GM19468 (cell line): ENCODE measurements around the gene CFAP73.

Experiments
- ATAC-seq: cut with Tn5 transposase; IDR thresholded peaks from one replicate; pipeline ENCODE4 v1.9.1; 2021; ENCODE audit warnings: mild to moderate bottlenecking, moderate library complexity, moderate number of reproducible peaks; ENCODE audit not compliant: unreplicated experiment; ENCODE audit errors: extremely low read depth

Gene CFAP73

DNA sequence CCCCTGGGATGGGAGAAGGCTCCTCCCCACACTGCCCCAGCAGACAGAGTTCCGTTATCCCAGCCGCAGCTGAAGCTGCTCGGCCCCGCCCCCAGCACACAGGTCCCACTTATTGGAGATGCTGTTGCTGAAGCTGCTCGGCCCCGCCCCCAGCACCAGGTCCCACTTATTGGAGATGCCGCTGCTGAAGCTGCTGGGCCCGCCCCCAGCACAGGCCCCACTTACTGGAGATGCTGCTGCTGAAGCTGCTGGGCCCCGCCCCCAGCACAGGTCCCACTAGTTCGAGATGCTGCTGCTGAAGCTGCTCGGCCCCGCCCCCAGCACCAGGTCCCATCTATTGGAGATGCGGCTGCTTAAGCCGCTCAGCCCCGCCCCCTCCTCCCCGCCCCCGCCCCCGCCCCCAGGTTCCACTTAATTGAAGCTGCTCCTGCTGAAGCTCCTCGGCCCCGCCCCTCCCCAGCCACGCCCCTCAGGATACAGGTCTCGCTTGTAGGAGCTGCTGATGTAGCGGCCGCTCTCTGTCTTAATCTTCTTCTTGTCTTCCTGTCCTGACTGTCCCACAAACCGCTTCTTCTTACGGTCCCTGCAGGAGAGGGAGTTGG, 12.0 kb downstream of the CFAP73 start:
- no peak for ATAC-seq

GRCh38 chr12:113162102-113163029, 12.8 kb downstream of the CFAP73 start:
- no peak for ATAC-seq

DNA sequence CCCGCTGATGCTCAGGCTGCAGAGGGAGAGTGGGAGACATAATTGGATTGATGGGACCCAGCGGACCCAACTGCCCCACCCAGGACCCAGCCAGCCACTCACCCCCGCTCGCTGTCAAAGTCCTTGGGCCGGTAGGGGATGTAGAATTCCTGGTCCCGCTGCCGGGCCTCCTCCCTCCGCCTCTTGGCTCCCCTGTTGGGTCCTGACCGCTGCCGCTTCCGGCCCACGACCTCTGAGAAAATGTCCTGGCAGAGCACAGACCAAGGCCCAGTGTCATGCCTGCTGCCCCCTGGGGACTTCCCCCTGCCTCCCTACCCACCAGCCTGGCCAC, 13.5 kb downstream of the CFAP73 start:
- ATAC-seq, result no peak

DNA sequence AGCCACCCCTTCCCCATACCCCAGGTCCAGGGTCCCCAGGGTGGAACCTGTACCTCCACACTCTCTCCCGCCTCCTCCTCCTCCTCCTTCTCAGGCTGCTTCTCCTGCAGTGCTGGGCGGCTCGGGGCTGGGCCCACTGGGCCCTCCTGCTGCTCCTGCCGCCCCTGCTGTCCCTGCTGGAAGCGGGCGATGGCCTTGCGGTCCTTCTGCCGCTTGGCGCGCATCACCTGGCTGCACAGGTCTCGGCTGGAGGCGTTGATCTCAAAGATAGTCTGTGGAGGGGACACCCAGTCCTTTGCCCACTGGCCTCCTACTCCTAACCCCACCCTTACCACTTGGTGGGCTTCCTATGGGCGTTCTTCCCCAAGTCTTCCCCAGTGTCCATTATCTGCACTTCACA, 14.5 kb downstream of the CFAP73 start:
- ATAC-seq, result no peak

GRCh38 chr12:113165521-113166450, 16.3 kb downstream of the CFAP73 start:
- no peak for ATAC-seq

GRCh38 chr12:113167868-113168267, 18.3 kb downstream of the CFAP73 start:
- ATAC-seq, result no peak

DNA sequence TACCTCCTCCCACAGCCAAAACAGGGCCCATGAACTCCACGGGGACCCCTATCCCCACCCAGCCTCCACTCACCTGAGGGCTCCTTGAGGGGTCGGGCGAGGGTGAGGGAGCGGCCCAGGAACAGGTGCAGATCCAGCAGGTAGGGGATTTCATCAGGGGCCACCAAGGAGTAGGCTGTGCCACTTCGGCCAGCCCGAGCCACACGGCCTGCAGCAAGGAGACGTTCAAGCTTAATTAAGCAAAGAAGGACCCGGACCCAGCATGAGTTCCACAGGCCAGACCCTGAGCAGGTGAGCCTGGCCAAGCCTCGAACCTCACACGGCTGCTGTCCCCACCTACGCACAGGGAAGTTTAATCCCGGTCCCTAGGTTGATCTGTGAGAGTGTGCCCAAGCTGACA, 20.2 kb downstream of the CFAP73 start:
- ATAC-seq, result no peak

- no peak for ATAC-seq
Observed at GRCh38 chr12:113170457-113170856, 20.9 kb downstream of the CFAP73 start.

DNA sequence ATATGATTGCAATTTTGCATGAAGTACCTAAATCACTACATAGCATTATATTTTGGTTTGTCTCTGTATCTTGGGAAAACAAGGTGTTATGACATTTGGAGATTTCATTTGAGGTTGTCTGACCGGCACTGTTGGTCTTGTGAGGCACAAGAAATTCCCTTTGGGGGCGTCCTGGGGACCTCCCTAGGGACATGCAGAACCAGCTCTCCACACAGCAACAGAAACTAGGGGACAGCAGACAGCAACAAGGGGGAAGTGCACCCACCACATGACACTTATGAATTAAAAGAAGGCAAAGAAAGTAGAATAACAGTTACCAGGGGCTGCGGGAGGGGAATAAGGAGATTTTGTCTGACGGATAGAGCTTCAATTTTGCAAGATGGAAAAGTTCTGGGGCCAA, 21.4 kb downstream of the CFAP73 start:
- no peak for ATAC-seq

GRCh38 chr12:113171543-113171942, 22.0 kb downstream of the CFAP73 start:
- no peak for ATAC-seq

DNA sequence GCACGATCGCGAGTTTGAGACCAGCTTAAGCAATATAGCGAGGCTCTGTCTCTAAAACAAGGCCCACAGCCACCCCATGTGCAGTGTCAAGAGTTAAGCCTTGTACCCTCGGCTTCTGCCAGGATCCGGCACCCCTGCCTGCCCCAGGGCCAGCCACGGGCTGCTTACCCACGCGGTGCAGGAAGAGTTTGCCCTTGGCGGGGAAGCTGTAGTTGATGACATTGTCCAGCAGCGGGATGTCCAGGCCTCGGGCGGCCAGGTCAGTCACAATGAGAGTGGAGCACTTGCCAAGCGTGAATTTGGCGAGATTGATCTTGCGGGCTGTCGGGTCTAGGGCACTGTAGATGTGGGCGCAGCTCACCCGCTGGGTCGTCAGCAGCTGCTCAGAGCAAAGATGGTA, 22.7 kb downstream of the CFAP73 start:
- no peak for ATAC-seq

DNA sequence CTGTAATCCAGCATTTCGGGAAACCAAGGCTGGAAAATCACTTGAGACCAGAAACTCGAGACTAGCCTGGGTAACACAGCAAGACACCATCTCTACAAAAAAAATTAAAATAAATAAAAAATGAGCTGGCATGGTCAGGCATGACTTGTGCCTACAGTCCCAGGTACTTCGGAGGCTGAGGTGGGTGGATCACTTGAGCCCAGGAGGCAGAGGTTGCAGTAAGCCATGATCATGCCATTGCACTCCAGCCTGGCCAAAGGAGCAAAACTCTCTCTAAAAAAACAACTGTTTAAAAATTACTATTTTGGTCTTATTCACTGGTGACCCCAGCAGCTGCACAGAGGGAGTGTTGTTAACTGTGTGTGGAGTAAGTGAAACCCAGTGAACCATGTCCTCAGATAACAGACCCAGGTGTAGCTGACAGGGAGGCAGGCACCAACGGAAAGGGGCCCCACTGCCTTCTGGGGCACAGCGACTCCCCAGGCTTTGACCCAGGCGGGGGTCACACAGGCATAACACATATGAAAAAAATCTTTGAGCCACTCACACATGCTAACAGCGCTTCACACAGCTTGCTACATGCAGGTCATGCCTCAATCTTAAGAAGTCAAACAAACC, 23.7 kb downstream of the CFAP73 start:
- ATAC-seq, result no peak

- no peak for ATAC-seq
Observed at GRCh38 chr12:113174461-113175384, 25.2 kb downstream of the CFAP73 start.

DNA sequence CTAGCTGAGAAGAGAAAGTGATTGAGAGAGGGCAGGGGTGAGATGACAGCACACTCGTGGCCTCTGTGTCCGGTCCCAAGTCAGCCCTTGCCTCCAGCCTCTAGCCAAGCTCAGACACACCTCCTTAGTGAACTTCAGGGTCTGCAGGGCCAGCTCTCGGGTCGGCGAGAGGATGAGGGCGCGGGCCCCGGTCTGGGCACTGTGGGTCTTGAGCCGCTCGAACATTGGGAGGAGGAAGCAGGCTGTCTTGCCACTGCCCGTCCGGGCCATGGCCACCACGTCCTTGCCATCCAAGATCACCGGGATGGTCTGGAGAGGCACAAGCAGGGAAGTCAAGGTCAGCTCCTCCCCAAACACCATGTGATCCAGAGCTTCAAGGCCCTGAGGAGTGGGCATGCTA, 29.5 kb downstream of the CFAP73 start:
- no peak for ATAC-seq

DNA sequence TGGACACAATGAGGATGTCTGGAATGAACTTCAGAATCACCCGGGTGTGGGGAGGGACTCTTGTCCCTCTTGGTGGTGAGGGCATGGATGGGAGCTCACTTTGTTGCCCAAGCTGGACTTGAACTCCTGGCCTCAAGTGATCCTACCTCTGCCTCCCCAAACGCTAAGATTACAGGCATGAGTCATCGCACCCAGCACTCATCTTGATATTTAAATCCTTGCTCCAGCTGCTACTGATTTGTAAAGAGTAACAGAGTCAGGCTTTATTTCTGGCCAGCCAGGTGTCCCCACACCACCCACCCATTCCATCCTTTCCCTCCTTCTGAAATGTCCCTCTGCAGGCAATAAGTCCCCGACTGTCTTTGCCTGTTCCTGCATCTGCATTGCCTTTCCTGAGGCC, 30.8 kb downstream of the CFAP73 start:
- ATAC-seq, result no peak

- ATAC-seq, result no peak
Observed at GRCh38 chr12:113181975-113182374, 32.5 kb downstream of the CFAP73 start.

GRCh38 chr12:113183030-113183589, 33.6 kb downstream of the CFAP73 start:
- no peak for ATAC-seq

GRCh38 chr12:113184098-113184899, 34.8 kb downstream of the CFAP73 start:
- peak; percentile 26 for ATAC-seq
